GM21723 (cell line): Measurements from ENCODE around the gene IL17C.
A peak's percentile ranks its signal among the peaks of the same experiment; 100 is the strongest.
"Not testable (repeated sequence)": the region's sequence is repeated elsewhere in the genome, so short reads cannot be mapped to it uniquely, and the experiment has no call there.

Experiments used
- ATAC-seq: cut with Tn5 transposase; IDR thresholded peaks from one replicate; pipeline ENCODE4 v1.9.1; 2021; ENCODE audit warnings: mild to moderate bottlenecking, moderate library complexity; ENCODE audit not compliant: unreplicated experiment

IL17C gene

DNA sequence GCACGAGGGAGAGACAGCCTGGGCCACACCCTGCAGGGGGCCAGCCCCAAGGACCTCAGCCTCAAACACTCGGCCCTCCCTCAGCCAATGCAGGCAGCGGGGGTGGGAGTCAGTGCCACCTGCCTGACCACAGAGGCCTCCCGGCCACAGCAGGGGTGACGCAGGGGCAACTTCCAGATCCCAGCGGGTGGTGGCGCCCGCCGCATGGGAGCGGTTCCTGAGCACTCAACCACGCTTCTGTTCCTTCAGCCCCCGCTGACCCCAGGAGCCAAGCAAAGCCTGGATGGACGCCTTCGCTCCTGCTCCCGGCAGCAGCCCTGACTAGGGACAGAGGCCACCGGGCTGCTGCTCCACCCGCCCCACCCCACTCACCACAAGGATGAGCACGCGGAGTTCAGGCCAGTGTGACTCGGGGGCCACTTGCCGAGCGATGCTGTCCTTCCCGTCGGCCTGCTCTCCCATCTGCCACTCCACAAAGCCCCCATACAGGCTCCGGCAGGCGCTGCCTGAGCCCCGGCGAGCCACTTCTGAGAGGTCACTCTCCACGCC, 17.4 kb downstream of the IL17C start:
- no peak for ATAC-seq

DNA sequence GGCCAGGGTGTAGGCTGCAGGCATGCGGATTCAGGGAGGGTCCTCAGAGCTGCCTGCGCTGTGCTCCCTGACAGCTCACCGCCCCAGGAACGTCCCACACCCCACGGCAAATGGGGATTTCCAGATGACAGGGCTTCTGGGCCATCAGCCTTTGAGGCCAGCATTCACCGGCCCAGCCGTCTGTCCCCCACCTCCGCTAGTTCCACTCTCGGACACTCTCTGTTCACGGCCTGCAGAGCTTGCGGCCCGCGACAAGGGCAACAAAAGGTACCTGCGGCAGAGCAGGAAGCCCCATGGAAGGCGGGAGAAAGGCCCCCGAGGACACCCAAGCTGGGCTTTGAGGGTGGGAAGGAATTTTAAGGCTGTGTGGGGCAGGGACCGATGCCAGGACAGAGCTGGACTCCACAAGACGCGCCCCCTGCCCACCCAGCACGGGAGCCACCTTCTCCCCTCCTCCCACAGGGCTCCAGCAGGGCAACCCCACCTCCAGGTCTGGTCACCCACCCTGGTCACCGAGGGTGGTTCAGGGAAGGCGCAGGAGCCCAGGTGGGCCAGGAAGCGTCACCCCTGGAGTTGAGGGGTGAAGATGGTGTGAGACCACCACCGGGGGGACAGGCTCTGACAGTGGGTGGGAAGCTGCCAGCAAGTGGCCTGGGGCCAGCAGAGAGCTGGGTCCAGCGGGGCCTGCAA, 18.1 kb downstream of the IL17C start:
- no peak for ATAC-seq

DNA sequence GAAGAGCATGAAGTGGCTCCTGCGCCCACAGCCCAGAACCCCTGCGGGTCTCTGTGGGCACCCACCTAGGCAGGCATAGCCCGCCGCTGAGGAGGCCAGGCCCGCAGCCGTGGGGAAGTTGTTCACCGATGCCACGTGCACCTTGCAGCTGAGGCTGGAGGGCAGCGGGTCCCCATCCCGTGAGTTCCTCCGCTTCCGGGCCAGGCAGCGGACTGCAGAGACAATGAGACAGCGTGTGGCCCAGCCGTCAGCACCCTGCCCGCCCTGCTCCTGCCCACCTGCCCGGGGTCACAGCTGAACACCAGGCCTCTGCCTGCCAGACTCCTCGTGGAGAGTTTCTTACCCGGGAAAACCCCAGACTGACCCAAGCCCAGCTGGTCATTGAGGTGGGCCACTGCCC, 19.0 kb downstream of the IL17C start:
- ATAC-seq, result no peak

DNA sequence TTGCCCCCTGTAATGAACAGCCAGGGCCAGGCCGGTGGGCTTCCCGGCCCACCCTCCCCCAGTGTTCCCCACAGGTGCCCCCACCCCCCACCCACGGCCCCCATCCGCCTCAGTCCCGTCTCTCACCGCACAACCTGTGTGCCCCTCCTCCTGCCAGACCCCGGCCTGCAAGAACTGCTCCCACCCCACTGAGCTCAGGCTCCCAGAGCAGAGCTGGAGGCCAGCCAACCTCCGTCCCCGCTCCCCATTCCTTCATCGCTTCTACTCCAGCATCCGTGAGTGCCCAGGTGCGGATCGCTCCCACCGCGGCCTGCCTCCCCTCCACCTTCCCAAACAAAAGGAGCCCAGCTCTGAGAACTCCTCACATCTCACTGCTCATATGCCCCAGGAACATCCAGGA, 20.3 kb downstream of the IL17C start:
- no peak for ATAC-seq

DNA sequence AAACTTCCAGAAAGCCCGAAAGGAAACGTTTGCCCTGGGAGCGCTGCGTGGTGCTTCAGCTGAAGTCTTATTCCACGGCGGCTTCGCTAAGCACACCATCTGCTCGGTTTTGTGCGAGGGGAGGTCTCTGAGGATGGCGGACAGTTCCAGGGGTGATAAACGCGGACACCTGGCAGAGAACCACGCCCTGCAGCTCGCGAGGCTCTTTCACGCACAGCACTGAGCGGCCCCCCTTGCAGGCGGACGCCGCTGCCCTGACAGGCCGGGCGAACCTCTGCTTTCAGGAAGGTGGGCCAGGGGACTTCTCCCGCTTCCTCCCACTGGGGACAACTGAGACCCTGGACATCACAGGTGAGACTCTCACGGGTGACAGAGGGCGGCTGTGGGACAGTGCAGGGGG, 20.8 kb downstream of the IL17C start:
- ATAC-seq, result no peak

DNA sequence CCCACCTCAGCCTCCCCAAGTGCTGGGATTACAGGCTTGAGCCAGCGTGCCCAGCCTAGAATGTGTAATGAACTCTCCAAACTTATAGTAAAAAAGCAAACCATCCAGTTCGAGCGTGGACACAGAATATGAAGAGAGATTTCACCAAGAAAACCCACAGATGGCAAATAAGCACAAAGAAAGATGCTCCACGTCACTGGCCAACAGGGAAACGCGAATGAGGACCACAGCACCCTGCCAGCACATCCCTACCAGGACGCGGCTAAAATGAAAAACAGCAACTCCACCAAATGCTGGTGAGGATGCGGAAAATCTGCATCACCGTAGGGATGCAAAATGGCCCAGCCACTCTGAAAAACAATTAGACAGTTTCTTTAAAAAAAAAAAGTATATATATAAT, 23.1 kb downstream of the IL17C start:
- ATAC-seq, result no peak

DNA sequence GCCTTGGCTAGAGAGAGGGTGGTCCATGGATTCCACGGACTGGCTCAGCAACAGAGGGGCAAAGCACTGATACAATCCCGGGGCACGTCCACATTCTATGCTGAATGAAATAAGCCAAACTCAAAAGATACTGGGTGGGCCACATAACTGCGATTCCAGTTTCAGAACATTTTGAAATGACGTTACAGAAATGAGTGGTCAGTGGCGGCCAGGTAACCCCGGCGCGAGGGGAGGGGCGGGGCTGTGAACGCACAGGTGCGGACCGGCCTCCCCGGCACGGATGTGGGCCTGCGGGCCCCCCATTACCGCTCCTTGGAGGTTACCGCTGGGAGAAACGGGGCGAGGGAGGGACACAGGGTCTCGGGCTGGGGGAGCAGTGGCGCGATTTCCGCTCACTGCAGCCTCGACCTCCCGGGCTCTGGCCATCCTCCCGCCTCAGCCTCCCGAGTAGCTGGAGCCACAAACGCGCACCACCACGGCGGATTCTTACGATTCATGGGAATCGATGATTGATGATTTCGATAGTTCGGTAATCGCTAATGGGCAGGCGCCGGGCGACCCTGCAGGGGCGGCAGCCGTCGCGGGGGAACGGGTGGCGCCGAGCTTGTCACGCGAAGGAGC, 24.0 kb downstream of the IL17C start:
- peak; percentile 5 for ATAC-seq

DNA sequence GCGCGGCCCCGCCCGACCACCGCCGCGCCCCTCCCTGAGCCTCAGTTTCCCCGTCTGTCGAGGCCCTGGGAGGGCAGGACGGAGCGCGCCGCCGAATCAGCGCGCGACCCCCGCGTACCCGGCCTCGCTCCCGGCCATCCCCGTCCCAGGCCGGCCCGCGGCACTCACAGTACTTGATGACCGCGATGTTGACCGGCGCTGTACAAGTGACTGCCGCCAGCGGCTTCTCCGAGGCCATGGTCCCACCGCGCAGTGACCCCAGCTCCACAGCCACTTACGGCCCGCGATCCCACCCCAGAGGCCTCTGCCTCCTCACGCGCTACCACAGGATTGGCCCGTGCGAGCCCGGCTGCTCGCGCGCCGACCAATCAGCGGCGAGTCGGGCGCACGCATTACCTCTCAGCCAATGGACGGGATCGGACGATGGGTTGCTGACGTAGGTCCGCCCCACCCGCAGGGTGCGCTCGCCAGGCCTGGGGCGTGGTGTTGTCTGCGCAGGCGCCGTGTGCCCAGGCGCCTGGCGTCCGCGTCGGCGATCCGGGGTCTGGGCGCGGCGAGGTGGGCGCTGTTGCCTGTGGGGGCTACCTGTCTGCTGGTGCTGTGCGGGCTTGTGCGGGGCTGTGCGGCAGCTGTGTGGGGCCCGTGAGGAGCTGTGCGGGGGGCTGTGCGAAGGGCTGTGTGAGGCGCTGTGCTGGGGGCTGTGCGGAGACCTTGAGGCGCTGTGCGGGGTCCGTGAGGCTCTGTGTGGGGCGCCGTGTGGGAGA, 24.7 kb downstream of the IL17C start, which contains the start of gene MVD:
Gene MVD (minus strand): TSS at position 249 of the 764 bp plus-strand sequence. CDS start 11 bp downstream, at position 238.
- ATAC-seq, result peak; percentile 89

DNA sequence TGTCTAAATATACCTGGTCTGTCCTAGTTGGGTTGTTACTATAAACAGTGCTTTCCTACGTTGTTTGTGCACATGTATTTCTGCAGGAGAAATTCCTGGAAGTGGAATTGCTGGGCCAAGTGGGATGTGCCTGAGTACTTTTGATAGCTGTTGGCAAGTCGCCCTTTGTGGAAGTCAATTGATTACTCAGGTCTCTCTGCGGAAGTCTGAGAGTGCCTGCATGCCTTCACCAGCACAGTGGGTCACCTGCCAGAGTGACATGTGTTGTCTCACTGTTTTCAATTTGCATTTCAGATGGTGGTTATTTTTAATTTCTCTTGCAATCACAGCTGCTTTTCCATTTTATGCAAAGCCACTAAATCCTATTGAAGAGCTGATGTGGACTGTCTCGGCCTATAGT, 26.8 kb downstream of the IL17C start:
- no peak for ATAC-seq

DNA sequence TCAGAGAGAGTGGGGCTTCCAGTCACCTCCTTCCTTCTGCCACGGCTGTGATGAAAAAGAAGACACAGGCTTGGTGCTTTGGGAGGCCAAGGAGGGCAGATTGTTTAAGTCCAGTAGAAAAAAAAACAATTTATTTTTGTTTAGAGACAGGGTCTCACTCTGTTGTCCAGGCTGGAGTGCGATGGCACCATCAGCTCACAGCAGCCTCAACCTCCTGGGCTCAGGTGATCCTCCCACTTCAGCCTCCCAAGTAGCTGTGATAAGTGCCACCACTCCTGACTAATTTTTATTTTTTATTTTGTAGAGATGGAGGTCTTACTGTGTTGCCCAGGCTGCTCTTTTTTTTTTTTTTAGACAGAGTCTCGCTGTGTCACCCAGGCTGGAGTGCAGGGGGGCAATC, 27.2 kb downstream of the IL17C start:
- ATAC-seq, result no peak

DNA sequence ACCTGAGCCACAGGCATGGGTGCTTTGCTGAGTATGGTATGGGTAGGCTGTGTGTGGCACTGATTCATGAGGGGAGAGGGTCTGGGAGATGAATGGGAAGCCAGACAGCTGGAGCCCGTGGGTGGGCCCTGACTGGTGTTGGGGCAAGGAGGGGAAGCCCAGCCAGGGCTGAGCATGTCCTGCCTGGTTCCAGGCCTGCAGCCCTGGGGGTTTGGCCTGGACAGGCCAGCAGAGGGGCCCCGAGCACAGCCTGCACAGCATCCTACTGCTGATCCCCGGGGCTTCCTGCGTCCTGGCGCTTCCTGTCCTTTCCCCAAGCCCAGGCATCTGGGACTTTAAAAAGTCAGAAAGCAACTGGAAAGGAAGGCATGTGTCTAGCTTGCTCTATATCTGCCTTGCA, 29.1 kb downstream of the IL17C start:
- no peak for ATAC-seq

DNA sequence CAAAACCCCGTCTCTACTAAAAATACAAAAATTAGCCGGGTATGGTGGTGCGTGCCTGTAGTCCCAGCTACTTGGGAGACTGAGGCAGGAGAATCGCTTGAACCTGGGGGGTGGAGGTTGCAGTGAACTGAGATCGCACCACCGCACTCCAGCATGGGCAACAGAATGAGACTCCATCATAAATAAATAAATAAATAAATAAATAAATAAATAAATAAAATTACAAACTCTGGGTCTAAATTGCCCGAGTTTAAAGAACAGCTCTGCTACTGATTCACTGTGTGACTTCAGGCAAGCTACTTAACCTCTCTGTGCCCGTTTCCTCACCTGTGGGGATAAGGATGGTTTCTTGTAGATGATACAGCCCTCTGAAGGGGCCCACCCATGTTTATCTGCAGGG, 31.1 kb downstream of the IL17C start:
- not testable (repeated sequence) for ATAC-seq

DNA sequence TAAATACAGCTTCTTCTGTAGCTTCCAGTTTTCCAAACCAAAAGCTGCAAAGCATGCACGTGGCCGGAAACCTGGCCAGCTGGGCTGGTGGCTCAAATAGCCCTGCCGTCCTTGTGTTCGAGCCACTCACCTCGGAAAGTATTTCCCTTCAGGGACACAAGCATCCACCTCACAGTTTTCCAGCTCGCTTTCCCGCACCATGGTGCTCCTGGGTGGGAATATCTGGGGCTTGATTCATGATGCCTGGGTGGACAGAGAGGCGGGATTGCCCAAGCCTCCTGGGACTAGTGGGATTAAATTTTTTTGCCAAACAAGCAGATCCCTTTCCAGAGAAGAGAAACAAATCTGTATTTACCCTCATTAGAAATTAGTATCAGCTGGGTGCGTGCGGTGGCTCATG, 31.6 kb downstream of the IL17C start:
- ATAC-seq, result no peak

DNA sequence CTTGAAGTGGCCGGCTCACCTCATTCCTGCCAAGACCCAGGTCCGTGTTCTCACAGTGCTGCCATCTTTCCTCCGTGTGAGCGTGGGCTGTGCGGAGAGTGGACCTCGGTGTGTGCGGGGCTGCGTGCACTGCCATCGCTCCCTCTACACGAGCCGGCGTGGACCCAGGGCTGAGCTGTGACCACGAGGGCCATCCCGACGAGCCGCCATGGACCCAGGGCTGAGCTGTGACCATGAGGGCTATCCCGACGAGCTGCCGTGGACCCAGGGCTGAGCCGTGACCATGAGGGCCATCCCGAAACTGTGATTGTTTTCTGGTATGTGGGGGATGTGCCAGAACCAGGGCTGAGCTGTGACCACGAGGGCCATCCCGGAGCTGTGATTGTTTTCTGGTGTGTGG, 33.4 kb downstream of the IL17C start:
- no peak for ATAC-seq

DNA sequence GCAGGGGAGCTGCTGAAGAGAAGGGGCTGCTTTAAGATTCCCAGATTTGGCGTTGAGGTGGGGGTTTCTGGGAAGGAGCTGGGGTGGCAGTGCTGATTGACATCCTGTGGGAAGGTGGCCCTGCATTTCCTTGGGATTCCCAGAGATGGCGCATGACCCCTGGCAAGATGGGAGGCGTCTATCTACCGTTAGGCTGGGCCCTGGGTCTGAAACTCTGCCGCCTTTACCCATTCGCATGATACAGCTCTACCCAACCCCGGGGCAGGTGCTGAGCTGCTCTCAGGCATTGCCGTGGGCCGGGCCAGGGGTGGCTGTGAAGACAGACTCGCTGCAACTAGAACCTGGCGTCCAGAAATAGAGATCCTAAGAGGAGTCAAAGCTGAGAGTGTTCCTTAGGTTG, 34.4 kb downstream of the IL17C start:
- ATAC-seq, result no peak

DNA sequence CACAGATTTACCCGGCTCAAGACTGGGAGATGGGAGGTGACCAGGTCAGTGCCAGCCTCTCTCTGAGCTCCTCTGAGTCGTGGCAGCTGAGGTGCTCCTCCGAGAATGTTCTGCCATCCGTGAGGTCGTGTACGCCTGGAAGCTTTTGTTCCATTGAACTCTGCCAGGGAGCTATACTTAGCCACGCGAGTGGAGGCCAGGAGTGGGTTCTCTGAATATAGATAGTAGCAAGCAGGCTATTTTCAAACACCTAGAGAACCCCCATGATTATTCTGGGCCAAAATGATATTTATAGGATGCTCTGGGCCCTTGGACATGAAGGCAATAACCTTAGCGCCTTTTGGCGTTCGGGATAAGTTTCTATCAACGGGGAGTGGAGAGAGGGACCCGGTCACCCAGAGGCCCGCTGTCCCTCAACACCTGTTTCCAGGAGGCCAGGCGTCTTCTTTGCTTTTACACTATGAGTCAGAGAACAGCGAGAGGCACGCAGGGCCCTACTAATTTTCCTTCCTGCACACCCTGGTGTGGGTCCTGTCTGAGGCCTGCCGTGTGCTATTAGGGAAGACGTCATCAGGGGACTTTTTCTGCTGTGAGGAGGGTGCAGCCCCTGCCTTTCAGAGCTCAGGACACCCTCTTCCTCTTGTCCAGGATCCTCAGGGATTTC, 35.5 kb downstream of the IL17C start:
- ATAC-seq, result peak; percentile 56

DNA sequence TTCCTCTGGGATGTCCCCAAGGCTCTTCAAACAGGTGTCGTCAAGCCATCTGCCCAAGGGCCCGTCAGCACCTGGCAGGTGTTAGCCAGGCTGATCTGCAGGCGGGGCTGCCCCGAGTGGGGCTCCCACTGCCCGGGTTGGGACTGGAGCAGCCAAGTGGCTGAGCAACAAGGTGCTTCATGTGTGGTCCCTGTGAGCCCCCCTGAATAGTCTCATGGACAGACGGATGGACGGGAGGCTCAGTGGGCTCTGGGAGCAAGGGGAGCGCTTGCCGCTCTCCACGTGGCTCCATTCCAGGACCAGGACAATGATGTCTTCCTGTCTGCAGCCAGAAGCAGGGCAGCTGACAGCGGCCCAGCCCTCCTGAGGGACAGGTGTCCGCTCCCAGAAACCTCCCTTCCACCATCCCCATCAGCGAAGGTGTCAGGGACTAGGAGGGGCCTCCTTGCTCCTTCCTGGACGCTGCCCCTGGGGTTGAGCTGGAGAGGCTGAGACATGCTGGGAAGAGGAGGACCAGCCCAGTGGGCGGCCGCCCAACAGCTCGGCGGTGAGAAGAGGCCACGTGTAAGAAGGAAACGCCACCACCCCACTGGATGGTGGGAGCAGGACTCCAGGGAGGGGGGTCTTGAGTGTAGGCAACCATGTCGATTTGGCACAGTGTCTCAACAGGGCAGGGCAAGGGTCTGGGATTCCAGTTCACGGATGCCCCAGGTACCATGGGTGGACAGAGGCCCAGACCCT, 38.3 kb downstream of the IL17C start:
- ATAC-seq, result no peak

DNA sequence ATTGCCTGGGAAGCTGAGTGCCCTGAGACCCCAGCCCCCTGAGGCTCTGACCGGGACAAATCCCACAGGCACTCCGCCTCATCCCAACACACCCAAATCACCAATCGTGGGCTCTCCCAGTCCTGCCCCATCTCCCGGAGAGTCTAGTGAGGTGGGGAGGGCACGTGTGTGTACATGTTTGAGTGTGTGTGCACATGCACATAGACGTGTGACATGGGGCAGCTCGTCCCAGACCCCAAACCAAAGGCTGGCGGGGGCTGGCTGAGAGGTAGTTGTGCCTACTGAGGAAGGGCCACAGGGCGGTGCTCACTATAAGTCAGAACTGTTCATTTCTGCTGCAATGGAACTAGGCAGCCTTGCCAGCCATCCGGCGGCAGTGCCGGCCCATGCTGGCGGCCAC, 39.3 kb downstream of the IL17C start:
- ATAC-seq, result no peak

DNA sequence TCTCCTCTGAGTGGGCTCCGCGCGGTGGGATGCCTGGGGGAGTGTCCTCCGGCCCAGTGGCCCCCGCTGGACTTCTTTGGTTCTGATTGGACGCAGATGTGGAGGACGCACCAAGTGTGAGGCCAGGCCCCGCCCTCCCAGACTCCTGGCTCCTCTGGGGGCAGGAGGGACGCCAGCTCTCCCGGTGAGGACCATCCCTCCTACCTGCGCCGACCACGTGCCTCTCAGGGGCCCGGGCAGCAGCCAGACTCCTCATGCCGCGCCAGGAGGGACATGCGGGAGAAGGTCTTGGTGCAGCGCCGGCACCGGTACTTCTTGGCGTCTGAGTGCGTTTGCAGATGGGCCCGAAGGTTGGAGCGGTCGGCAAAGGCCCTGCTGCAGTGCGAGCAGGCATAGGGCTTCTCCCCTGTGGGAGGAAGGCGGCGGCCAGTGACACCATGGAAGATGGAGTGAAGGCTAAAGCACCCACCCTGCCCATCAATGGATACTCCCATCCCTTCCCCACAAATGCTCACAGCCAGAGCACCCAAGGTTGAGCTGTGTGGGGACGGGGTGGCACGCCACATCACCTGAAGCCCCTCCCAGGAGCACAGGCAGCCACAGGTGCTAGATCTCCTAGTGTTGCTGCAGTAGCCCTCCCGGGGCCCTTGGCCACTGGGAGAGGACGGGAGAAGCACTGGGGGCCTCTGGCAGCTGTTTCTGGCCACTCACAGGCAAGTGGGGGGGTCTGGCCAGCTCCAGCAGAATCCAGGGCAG, 40.0 kb downstream of the IL17C start:
- ATAC-seq, result no peak

DNA sequence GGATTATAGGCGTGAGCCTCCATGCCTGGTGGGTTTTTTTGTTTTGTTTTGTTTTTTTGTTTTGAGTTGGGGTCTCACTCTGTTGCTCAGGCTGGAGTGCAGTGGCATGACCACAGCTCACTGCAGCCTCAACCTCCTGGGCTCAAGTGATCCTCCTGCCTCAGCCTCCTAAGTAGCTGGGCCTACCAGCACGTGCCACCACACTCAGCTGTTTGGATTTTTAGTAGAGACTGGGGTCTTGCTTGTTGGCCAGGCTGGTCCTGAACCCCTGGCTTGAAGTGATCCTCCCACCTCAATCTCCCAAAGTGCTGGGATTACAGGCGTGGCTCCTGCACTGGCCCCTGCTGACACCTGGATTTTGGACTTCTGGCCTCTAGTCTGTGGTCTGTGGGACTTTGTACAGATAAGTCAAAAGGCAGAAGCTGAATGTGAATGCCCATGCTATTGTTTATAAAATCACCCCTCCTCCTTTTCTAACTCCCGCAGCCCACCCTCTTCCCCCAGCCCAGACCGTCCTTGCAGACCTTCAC, 42.2 kb downstream of the IL17C start:
- no peak for ATAC-seq
